ENCODE results near the gene KRTAP2-2. TPM values are rescaled to one million over a fixed set of nuclear protein-coding genes. Genes with fewer than 3 reads are reported as not detected.

Gene KRTAP2-2
- total and polyA plus RNA-seq, 10 of the 15 experiments (the other 5 are each of a cell fraction or from before 2014, with no cell fraction given): not detected

DNA sequence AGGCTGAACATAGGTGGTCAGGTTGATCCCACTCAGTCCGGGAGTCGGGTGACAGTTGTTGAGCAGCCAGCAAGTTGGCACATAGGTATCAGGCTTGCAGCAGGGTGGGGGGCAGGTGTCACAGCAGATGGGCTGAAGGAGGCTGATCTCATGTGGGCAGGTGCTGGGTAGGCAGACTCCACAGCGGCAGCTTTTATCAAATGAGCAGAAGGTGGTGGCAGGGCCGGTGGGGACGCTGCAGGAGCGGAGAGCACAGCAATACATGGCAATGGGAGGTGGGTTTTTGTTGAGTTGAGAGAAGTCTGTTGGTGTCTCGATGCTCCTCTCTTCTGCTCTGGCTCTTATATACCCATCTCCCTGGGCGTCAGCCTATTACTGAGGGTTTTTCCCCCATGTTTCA lies 46.2 kb downstream of the KRTAP2-2 start, which contains the start of gene KRTAP3-1:
Gene KRTAP3-1 (minus strand): TSS at position 318 of the 400 bp plus-strand sequence. CDS start 54 bp downstream, at position 264.
- ChIA-PET POLR2A (no interaction called here), SMC1A (ENCODE audit: uncharacterized antibody, unreplicated experiment) (no interaction called here), RAD21 (ENCODE audit: unreplicated experiment) (no interaction called here), CTCF (no interaction called here)
- no peak within 1 kb of the TSS for H2AFZ ChIP-seq (ENCODE audit: control insufficient read depth, low read depth, low read length)
- no peak within 1 kb of the TSS for H3K27ac ChIP-seq (ENCODE audit: control insufficient read depth, insufficient read depth)
- no peak within 1 kb of the TSS for H3K4me2 ChIP-seq (ENCODE audit: control insufficient read depth, insufficient read depth)
- in situ Hi-C loops (cut with MboI) (no loop called here), intact Hi-C loops (cut with micrococcal nuclease; ENCODE audit: unreplicated experiment) (no loop called here)
- no peaks in the 10 kb centered on the region for H3K9me3 ChIP-seq (replicated peaks; ENCODE audit: control insufficient read depth, insufficient read depth, low read length)
- no peak within 1 kb of the TSS for H3K9ac ChIP-seq (ENCODE audit: control insufficient read depth, insufficient read depth, low read length)
- H4K20me1 ChIP-seq (ENCODE audit: control insufficient read depth, insufficient read depth): no peaks in the 10 kb centered on the region
- 45% methylated on average over 8 of the region's 8 CpGs for WGBS (ENCODE audit: insufficient coverage, insufficient replicate concordance, low lambda C conversion rate, missing lambda C conversion rate)
- BruUV-seq (replicated peaks): no TSS peak
- no peaks in the 10 kb centered on the region for H3K79me2 ChIP-seq (ENCODE audit: control insufficient read depth, insufficient read depth, low read length)
- peaks cover 0 to 3% of the 10 kb centered on the region in 2 experiments; a peak in 2 of 4 replicates for H3K27me3 ChIP-seq (replicated peaks in 1 of 2; ENCODE audit: control insufficient read depth in 2 of 2, insufficient read depth in 2 of 2, low read length in 1 of 2)
- no peaks in the 10 kb centered on the region for H3K4me1 ChIP-seq (ENCODE audit: control insufficient read depth, insufficient read depth, low read length)
- no peaks in the 10 kb centered on the region for H3K36me3 ChIP-seq (ENCODE audit: control insufficient read depth in 2 of 2, insufficient read depth in 2 of 2, low read length in 1 of 2)
- H3K4me3 ChIP-seq: no peak within 1 kb of the TSS
- no peak for ATAC-seq
- no peak for FAIRE-seq
- TF ChIP-seq ZBTB4 (CRISPR knock-in tag; IDR thresholded peaks at IDR 0.05): no peak
- TF ChIP-seq SRF (IDR thresholded peaks at IDR 0.05; ENCODE audit: low read depth in 2 of 2, low read length in 2 of 2): no peak
- no peak for DNase-seq (ENCODE audit: low read depth, low spot score)

Small RNA genes lying within 50 kb of the gene (small RNA-seq; reads per million reads assigned to genes)
- gene KRTAP3-4P: not detected

Other genes with a start within 250 kb of the KRTAP2-2 start
Only the 7 nearest of the 37 such genes appear.
- not detected in 2 replicates for gene KRTAP1-5, start 28.0 kb downstream of the KRTAP2-2 start, total RNA-seq (2014; rRNA removed)
- not detected in 2 replicates for gene KRTAP1-5, start 28.0 kb downstream of the KRTAP2-2 start, total RNA-seq (2014; rRNA removed; fragmentation: Illumina TruSeq; extraction: Trizol)
- not detected in 2 replicates for gene KRTAP1-5, start 28.0 kb downstream of the KRTAP2-2 start, total RNA-seq (2021)
- gene KRTAP1-5, start 28.0 kb downstream of the KRTAP2-2 start, polyA plus RNA-seq (2011; rRNA removed): not detected in 2 replicates
- gene KRTAP1-5, start 28.0 kb downstream of the KRTAP2-2 start, polyA plus RNA-seq (2014; fragmentation: Illumina TruSeq; extraction: Trizol): not detected in 2 replicates
- not detected for gene KRTAP1-5, start 28.0 kb downstream of the KRTAP2-2 start, polyA plus RNA-seq (2014; fragmentation: Nextera tagmentation; extraction: Ambion mirVana)
- gene KRTAP1-5, start 28.0 kb downstream of the KRTAP2-2 start, polyA plus RNA-seq (2014; rRNA removed): not detected in 2 replicates
- gene KRTAP1-5, start 28.0 kb downstream of the KRTAP2-2 start, polyA plus RNA-seq (2016; fragmentation: Nextera tagmentation; extraction: Ambion mirVana): not detected
- gene KRTAP1-4, start 25.0 kb downstream of the KRTAP2-2 start, total RNA-seq (2014; rRNA removed): not detected in 2 replicates
- not detected in 2 replicates for gene KRTAP1-4, start 25.0 kb downstream of the KRTAP2-2 start, total RNA-seq (2014; rRNA removed; fragmentation: Illumina TruSeq; extraction: Trizol)
- gene KRTAP1-4, start 25.0 kb downstream of the KRTAP2-2 start, total RNA-seq (2021): not detected in 2 replicates
- not detected in 2 replicates for gene KRTAP1-4, start 25.0 kb downstream of the KRTAP2-2 start, polyA plus RNA-seq (2011; rRNA removed)
- not detected in 2 replicates for gene KRTAP1-4, start 25.0 kb downstream of the KRTAP2-2 start, polyA plus RNA-seq (2014; fragmentation: Illumina TruSeq; extraction: Trizol)
- not detected for gene KRTAP1-4, start 25.0 kb downstream of the KRTAP2-2 start, polyA plus RNA-seq (2014; fragmentation: Nextera tagmentation; extraction: Ambion mirVana)
- not detected in 2 replicates for gene KRTAP1-4, start 25.0 kb downstream of the KRTAP2-2 start, polyA plus RNA-seq (2014; rRNA removed)
- not detected for gene KRTAP1-4, start 25.0 kb downstream of the KRTAP2-2 start, polyA plus RNA-seq (2016; fragmentation: Nextera tagmentation; extraction: Ambion mirVana)
- not detected in 2 replicates for gene KRTAP1-3, start 20.4 kb downstream of the KRTAP2-2 start, total RNA-seq (2014; rRNA removed)
- gene KRTAP1-3, start 20.4 kb downstream of the KRTAP2-2 start, total RNA-seq (2014; rRNA removed; fragmentation: Illumina TruSeq; extraction: Trizol): not detected in 2 replicates
- not detected in 2 replicates for gene KRTAP1-3, start 20.4 kb downstream of the KRTAP2-2 start, total RNA-seq (2021)
- not detected in 2 replicates for gene KRTAP1-3, start 20.4 kb downstream of the KRTAP2-2 start, polyA plus RNA-seq (2011; rRNA removed)
- not detected in 2 replicates for gene KRTAP1-3, start 20.4 kb downstream of the KRTAP2-2 start, polyA plus RNA-seq (2014; fragmentation: Illumina TruSeq; extraction: Trizol)
- not detected for gene KRTAP1-3, start 20.4 kb downstream of the KRTAP2-2 start, polyA plus RNA-seq (2014; fragmentation: Nextera tagmentation; extraction: Ambion mirVana)
- not detected in 2 replicates for gene KRTAP1-3, start 20.4 kb downstream of the KRTAP2-2 start, polyA plus RNA-seq (2014; rRNA removed)
- not detected for gene KRTAP1-3, start 20.4 kb downstream of the KRTAP2-2 start, polyA plus RNA-seq (2016; fragmentation: Nextera tagmentation; extraction: Ambion mirVana)
- not detected in 2 replicates for gene KRTAP1-1, start 13.8 kb downstream of the KRTAP2-2 start, total RNA-seq (2014; rRNA removed)
- gene KRTAP1-1, start 13.8 kb downstream of the KRTAP2-2 start, total RNA-seq (2014; rRNA removed; fragmentation: Illumina TruSeq; extraction: Trizol): not detected in 2 replicates
- gene KRTAP1-1, start 13.8 kb downstream of the KRTAP2-2 start, total RNA-seq (2021): not detected in 2 replicates
- not detected in 2 replicates for gene KRTAP1-1, start 13.8 kb downstream of the KRTAP2-2 start, polyA plus RNA-seq (2011; rRNA removed)
- gene KRTAP1-1, start 13.8 kb downstream of the KRTAP2-2 start, polyA plus RNA-seq (2014; fragmentation: Illumina TruSeq; extraction: Trizol): not detected in 2 replicates
- gene KRTAP1-1, start 13.8 kb downstream of the KRTAP2-2 start, polyA plus RNA-seq (2014; fragmentation: Nextera tagmentation; extraction: Ambion mirVana): not detected
- gene KRTAP1-1, start 13.8 kb downstream of the KRTAP2-2 start, polyA plus RNA-seq (2014; rRNA removed): not detected in 2 replicates
- gene KRTAP1-1, start 13.8 kb downstream of the KRTAP2-2 start, polyA plus RNA-seq (2016; fragmentation: Nextera tagmentation; extraction: Ambion mirVana): not detected
- gene KRTAP2-1, start 7.9 kb downstream of the KRTAP2-2 start, total RNA-seq (2014; rRNA removed): not detected in 2 replicates
- gene KRTAP2-1, start 7.9 kb downstream of the KRTAP2-2 start, total RNA-seq (2014; rRNA removed; fragmentation: Illumina TruSeq; extraction: Trizol): not detected in 2 replicates
- not detected in 2 replicates for gene KRTAP2-1, start 7.9 kb downstream of the KRTAP2-2 start, total RNA-seq (2021)
- not detected in 2 replicates for gene KRTAP2-1, start 7.9 kb downstream of the KRTAP2-2 start, polyA plus RNA-seq (2011; rRNA removed)
- not detected in 2 replicates for gene KRTAP2-1, start 7.9 kb downstream of the KRTAP2-2 start, polyA plus RNA-seq (2014; fragmentation: Illumina TruSeq; extraction: Trizol)
- not detected for gene KRTAP2-1, start 7.9 kb downstream of the KRTAP2-2 start, polyA plus RNA-seq (2014; fragmentation: Nextera tagmentation; extraction: Ambion mirVana)
- gene KRTAP2-1, start 7.9 kb downstream of the KRTAP2-2 start, polyA plus RNA-seq (2014; rRNA removed): not detected in 2 replicates
- not detected for gene KRTAP2-1, start 7.9 kb downstream of the KRTAP2-2 start, polyA plus RNA-seq (2016; fragmentation: Nextera tagmentation; extraction: Ambion mirVana)
- not detected in 2 replicates for gene KRTAP2-3, start 4.9 kb upstream of the KRTAP2-2 start, total RNA-seq (2014; rRNA removed)
- gene KRTAP2-3, start 4.9 kb upstream of the KRTAP2-2 start, total RNA-seq (2014; rRNA removed; fragmentation: Illumina TruSeq; extraction: Trizol): not detected in 2 replicates
- gene KRTAP2-3, start 4.9 kb upstream of the KRTAP2-2 start, total RNA-seq (2021): not detected in 2 replicates
- gene KRTAP2-3, start 4.9 kb upstream of the KRTAP2-2 start, polyA plus RNA-seq (2011; rRNA removed): not detected in 2 replicates
- not detected in 2 replicates for gene KRTAP2-3, start 4.9 kb upstream of the KRTAP2-2 start, polyA plus RNA-seq (2014; fragmentation: Illumina TruSeq; extraction: Trizol)
- not detected for gene KRTAP2-3, start 4.9 kb upstream of the KRTAP2-2 start, polyA plus RNA-seq (2014; fragmentation: Nextera tagmentation; extraction: Ambion mirVana)
- not detected in 2 replicates for gene KRTAP2-3, start 4.9 kb upstream of the KRTAP2-2 start, polyA plus RNA-seq (2014; rRNA removed)
- not detected for gene KRTAP2-3, start 4.9 kb upstream of the KRTAP2-2 start, polyA plus RNA-seq (2016; fragmentation: Nextera tagmentation; extraction: Ambion mirVana)
- not detected in 2 replicates for gene KRTAP2-4, start 10.6 kb upstream of the KRTAP2-2 start, total RNA-seq (2014; rRNA removed)
- not detected in 2 replicates for gene KRTAP2-4, start 10.6 kb upstream of the KRTAP2-2 start, total RNA-seq (2014; rRNA removed; fragmentation: Illumina TruSeq; extraction: Trizol)
- gene KRTAP2-4, start 10.6 kb upstream of the KRTAP2-2 start, total RNA-seq (2021): not detected in 2 replicates
- not detected in 2 replicates for gene KRTAP2-4, start 10.6 kb upstream of the KRTAP2-2 start, polyA plus RNA-seq (2011; rRNA removed)
- gene KRTAP2-4, start 10.6 kb upstream of the KRTAP2-2 start, polyA plus RNA-seq (2014; fragmentation: Illumina TruSeq; extraction: Trizol): not detected in 2 replicates
- gene KRTAP2-4, start 10.6 kb upstream of the KRTAP2-2 start, polyA plus RNA-seq (2014; fragmentation: Nextera tagmentation; extraction: Ambion mirVana): not detected
- gene KRTAP2-4, start 10.6 kb upstream of the KRTAP2-2 start, polyA plus RNA-seq (2014; rRNA removed): not detected in 2 replicates
- gene KRTAP2-4, start 10.6 kb upstream of the KRTAP2-2 start, polyA plus RNA-seq (2016; fragmentation: Nextera tagmentation; extraction: Ambion mirVana): not detected

Data from GM12878 (cell line).